Fibroblast of mammary gland (primary cell): ENCODE results near the gene SCGB1D1.

Source experiments
- DNase-seq: peaks from one replicate; pipeline ENCODE4 v3.0.0-alpha.2; 2010; ENCODE audit warnings: low read depth
- H3K4me3 ChIP-seq: 2 replicates; pipeline ENCODE4 v1.5.1; 2011; ENCODE audit warnings: low read depth, mild to moderate bottlenecking, low read length, moderate library complexity; ENCODE audit not compliant: control insufficient read depth
- CTCF ChIP-seq: conservative IDR thresholded peaks from 2 replicates; pipeline ENCODE4 v1.5.1; 2011; ENCODE audit warnings: low read depth, low read length, inconsistent platforms; ENCODE audit not compliant: control insufficient read depth, insufficient read depth

Gene SCGB1D1, protein sequence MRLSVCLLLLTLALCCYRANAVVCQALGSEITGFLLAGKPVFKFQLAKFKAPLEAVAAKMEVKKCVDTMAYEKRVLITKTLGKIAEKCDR

GRCh38 chr11:62190011-62190410, at the start of gene SCGB1D1:
SCGB1D1 (plus strand) TSS chr11:62190216; CDS start chr11:62190285, 69 bp downstream.
- no peak for DNase-seq
- H3K4me3 ChIP-seq, result no peak within 1 kb of the TSS
- no peak for TF ChIP-seq CTCF

GRCh38 chr11:62140304-62141110, 49.5 kb upstream of the SCGB1D1 start:
- TF ChIP-seq CTCF, result no peak
- no peak for DNase-seq
- H3K4me3 ChIP-seq, result no peak overlapping the region

- TF ChIP-seq CTCF, result no peak
- H3K4me3 ChIP-seq, result no peak overlapping the region
- DNase-seq, result no peak
Observed at GRCh38 chr11:62141111-62142042, 48.6 kb upstream of the SCGB1D1 start.

DNA sequence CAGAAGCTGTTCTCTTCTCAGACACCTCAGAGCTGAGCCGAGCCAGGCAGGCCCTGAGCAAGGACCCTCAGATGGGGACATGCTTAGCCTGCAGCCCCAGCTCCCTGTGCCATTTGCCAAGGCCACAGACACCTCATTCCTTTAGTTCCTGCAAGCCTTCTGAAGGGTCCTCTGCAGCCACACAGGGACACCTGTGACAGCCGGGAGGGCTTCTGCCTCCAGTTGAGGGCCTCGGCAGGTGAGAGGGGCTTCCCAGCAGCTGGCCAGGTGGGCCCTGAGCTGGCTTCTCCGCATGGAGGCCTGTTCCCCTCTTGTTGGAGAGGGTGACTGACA, 48.0 kb upstream of the SCGB1D1 start:
- TF ChIP-seq CTCF, result no peak
- DNase-seq, result no peak
- no peak overlapping the region for H3K4me3 ChIP-seq

- TF ChIP-seq CTCF, result no peak
- no peak for DNase-seq
- H3K4me3 ChIP-seq, result no peak overlapping the region
Observed at GRCh38 chr11:62142921-62143320, 47.1 kb upstream of the SCGB1D1 start.

DNA sequence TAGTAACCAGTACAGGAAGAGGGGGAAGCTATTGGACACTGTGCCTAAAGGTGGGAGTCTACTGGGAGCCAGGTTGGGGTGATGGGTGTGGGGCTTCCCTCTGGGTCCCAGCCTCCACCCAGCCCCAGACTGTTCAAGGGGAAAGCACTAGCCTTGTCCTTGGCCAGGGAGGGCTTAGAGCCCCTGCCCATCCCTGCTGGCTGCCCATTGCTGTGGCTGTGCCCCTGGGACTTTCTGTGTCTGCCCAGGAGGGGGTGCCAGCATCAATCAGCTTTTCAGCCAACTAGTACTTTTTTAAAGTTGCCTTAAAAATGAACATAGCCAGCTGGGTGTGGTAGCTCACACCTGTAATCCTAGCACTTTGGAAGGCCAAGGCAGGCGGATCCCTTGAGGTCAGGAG, 46.3 kb upstream of the SCGB1D1 start:
- no peak for TF ChIP-seq CTCF
- no peak for DNase-seq
- no peak overlapping the region for H3K4me3 ChIP-seq
